ENCODE data around the gene CNMD.
A peak's percentile ranks its signal among the peaks of the same experiment; 100 is the strongest.

Gene CNMD

DNA sequence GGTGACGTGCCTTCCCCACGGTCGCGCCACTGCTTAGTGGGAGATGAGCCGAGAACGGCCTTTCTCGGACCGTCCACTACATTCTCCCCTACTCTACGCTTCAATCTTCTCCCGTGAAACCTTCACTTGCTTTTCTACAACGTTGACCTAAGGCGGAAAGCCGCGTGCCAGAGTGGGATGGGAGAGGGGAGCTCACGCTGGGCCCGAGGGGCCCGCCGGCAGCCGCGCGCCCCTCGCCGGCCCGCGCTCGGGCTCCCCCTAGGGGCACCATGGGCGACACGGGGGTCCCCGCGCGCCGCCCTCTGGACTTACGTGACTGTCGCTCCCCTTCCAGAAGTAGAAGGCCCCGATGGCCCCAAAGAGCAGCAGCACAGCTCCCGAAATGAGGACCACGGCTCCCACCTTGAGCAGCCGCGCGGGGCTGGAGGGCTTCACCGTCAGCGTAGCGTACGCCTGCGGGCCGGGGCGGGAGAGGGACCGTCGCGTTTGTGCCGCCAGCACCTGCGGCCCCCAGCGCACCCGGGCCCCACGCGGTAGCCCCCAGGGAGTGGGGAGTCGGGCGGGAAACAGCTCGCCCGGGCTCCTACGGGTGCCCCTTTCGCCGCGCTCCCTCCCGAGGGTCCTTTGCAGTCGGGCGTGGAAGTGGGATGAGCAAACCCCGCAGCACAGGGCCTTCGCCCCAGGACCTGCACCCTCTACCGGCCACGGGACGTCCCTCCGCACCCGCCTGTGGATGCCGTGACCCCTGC lies 727 bp downstream of the CNMD start:
- DNase-seq (ENCODE audit: low spot score): peak; percentile 82
- TF ChIP-seq, protein P1, sequence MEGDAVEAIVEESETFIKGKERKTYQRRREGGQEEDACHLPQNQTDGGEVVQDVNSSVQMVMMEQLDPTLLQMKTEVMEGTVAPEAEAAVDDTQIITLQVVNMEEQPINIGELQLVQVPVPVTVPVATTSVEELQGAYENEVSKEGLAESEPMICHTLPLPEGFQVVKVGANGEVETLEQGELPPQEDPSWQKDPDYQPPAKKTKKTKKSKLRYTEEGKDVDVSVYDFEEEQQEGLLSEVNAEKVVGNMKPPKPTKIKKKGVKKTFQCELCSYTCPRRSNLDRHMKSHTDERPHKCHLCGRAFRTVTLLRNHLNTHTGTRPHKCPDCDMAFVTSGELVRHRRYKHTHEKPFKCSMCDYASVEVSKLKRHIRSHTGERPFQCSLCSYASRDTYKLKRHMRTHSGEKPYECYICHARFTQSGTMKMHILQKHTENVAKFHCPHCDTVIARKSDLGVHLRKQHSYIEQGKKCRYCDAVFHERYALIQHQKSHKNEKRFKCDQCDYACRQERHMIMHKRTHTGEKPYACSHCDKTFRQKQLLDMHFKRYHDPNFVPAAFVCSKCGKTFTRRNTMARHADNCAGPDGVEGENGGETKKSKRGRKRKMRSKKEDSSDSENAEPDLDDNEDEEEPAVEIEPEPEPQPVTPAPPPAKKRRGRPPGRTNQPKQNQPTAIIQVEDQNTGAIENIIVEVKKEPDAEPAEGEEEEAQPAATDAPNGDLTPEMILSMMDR (IDR thresholded peaks at IDR 0.05; ENCODE audit: borderline replicate concordance, control extremely low read depth, extremely low read depth, insufficient read depth, missing control alignments): peak; percentile 66
- in situ Hi-C loops (cut with MboI; ENCODE audit: low sequenced_read_pairs, unreplicated experiment): no loop called here

DNA sequence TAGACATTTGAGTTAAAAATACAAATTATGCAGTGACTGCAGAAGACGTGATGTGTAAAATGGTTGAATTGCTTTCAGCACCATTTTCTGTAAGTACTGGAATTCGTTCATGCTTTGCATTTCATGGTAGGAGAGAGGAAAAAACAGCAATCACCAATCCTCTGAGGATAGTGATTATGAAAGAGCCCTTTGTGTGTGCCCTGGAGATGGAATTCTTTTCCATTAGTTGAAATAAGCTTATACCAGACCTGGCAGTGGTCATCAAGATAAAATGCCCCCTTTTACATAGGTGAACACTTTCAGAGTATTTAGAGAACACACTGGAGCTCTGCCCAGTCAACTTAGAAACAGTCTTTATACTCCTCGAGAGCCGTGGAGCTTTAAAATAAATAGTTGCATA lies 1.7 kb downstream of the CNMD start:
- TF ChIP-seq, protein P1 (IDR thresholded peaks at IDR 0.05; ENCODE audit: borderline replicate concordance, control extremely low read depth, extremely low read depth, insufficient read depth, missing control alignments): no peak
- DNase-seq (ENCODE audit: low spot score): no peak
- in situ Hi-C loops (cut with MboI; ENCODE audit: low sequenced_read_pairs, unreplicated experiment): no loop called here

DNA sequence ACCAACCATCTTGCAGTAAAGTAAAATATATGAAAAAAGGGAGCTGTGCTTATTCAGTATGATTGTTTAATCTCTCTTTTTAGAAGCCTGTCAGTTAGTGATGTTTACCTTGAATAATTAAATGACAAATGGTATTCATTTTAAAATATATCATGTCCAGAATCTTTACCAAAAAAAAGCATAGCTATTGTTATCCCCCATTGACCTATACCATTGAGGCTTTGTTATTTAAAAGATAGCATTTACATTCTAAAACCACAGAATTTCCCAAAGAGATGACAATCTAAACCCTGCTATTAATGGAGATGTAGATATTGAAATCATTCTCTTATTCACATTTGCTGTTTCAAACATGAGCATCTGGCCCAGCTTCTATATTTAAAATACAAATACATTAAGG lies 2.2 kb downstream of the CNMD start:
- no peak for DNase-seq (ENCODE audit: low spot score)
- TF ChIP-seq, protein P1 (IDR thresholded peaks at IDR 0.05; ENCODE audit: borderline replicate concordance, control extremely low read depth, extremely low read depth, insufficient read depth, missing control alignments): no peak
- in situ Hi-C loops (cut with MboI; ENCODE audit: low sequenced_read_pairs, unreplicated experiment): no loop called here

DNA sequence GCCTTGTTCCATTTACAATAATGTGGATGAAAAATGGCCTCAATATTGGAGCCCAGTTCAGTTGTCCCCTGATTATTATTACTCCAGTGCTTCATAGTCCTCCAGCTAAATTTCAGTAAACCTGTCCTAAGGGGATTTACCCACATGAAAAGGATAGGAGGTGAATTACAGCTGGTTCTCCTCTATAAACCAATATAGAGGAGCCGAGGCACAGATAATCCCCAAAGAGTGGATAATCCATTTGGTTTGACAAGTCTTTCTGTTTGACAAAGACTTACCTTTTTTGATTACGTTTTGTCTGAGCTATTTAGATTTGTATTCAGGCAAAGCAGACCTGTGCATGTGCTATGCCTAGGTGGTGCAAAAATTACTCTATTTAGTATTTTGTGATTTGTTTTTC lies 2.7 kb downstream of the CNMD start:
- DNase-seq (ENCODE audit: low spot score): no peak
- in situ Hi-C loops (cut with MboI; ENCODE audit: low sequenced_read_pairs, unreplicated experiment): no loop called here
- TF ChIP-seq, protein P1 (IDR thresholded peaks at IDR 0.05; ENCODE audit: borderline replicate concordance, control extremely low read depth, extremely low read depth, insufficient read depth, missing control alignments): no peak

DNA sequence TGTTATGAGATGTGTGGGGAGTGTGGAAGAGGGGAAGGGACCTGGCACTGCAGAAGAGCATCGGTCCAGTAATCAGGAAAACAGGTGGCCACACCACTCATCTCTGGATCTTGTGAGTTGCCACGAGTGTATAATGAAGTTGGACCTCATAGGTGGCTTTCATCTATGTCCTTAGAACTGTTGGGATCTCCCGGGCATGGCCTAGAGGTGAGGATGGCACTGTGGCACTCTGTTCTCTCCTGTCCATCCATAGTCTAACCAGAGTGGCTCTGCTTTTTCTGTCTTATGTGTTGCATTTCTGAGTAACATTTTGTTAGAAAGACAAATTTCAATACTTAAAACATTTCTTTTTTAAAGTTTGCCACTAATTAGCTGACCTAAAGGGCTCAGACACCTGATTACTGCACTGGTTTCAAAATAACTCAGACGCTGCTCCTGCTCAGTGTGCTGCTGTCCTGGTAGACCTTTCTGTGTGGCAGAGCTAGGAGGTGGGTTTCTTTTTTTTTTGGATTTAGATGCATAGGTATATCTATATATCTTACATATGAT lies 5.5 kb downstream of the CNMD start:
- TF ChIP-seq, protein P1 (IDR thresholded peaks at IDR 0.05; ENCODE audit: borderline replicate concordance, control extremely low read depth, extremely low read depth, insufficient read depth, missing control alignments): no peak
- DNase-seq (ENCODE audit: low spot score): no peak
- in situ Hi-C loops (cut with MboI; ENCODE audit: low sequenced_read_pairs, unreplicated experiment): no loop called here

DNA sequence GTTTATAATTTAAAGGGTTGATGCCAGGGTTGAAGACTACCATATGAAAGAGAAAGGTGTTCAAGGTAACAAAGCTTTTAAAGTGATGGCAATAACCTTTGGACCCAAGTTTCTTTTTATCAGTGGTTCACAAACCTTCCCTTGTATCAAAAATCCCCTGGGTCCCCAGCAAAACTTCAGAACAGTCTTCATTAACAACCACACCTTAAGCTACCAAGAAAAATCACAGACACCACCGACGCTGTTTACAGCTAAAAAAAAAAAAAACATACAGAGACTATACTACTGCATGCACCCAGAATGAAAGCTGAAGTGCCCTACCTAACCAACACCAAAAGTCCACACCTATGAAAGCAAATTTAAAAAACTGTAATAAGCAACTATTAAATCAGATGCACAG lies 13.4 kb downstream of the CNMD start:
- in situ Hi-C loops (cut with MboI; ENCODE audit: low sequenced_read_pairs, unreplicated experiment): no loop called here
- no peak for DNase-seq (ENCODE audit: low spot score)
- TF ChIP-seq, protein P1 (IDR thresholded peaks at IDR 0.05; ENCODE audit: borderline replicate concordance, control extremely low read depth, extremely low read depth, insufficient read depth, missing control alignments): no peak
